Liver (tissue), 9 donors: Measurements from ENCODE around the gene MRPL24. TPM values are rescaled to one million over a fixed set of nuclear protein-coding genes. Genes with fewer than 3 reads are reported as not detected.

Experiments used
- DNase-seq: peaks from one replicate; pipeline ENCODE4 v3.0.0-alpha.2; 2017; ENCODE audit warnings: low spot score
- H3K27ac ChIP-seq, 2 donors: one replicate each; pipeline ENCODE4 v1.7.0; 2013; ENCODE audit warnings: inconsistent platforms in 2 of 2, low read length in 2 of 2, control low read depth in 1 of 2, low read depth in 1 of 2, mild to moderate bottlenecking in 1 of 2
- H3K27me3 ChIP-seq, 4 donors: one replicate each; pipeline versions ENCODE4 v1.6.1 to v1.7.0; 2013; ENCODE audit warnings: low read length in 3 of 4, inconsistent platforms in 1 of 4, mild to moderate bottlenecking in 1 of 4, moderate library complexity in 1 of 4; ENCODE audit not compliant: control insufficient read depth in 4 of 4, insufficient read depth in 4 of 4
- H3K36me3 ChIP-seq, 4 donors: one replicate each; pipeline versions ENCODE4 v1.6.1 to v1.7.0; 2013; ENCODE audit warnings: low read length in 3 of 4, mild to moderate bottlenecking in 3 of 4, low read depth in 1 of 4, moderate library complexity in 1 of 4; ENCODE audit not compliant: control insufficient read depth in 4 of 4, insufficient read depth in 3 of 4
- H3K4me1 ChIP-seq, 4 donors: one replicate each; pipeline versions ENCODE4 v1.6.1 to v1.7.0; 2013; ENCODE audit warnings: low read length in 3 of 4, mild to moderate bottlenecking in 3 of 4, moderate library complexity in 1 of 4; ENCODE audit not compliant: control insufficient read depth in 4 of 4, insufficient read depth in 4 of 4
- H3K4me3 ChIP-seq, 3 donors: one replicate each; pipeline versions ENCODE4 v1.6.1 to v1.7.0; 2013; ENCODE audit warnings: low read length in 3 of 3, control low read depth in 1 of 3, low read depth in 1 of 3, mild to moderate bottlenecking in 1 of 3
- H3K9ac ChIP-seq, 2 donors: one replicate each; pipeline ENCODE4 v1.7.0; 2013; ENCODE audit warnings: low read length in 2 of 2, mild to moderate bottlenecking in 2 of 2, moderate library complexity in 2 of 2, control low read depth in 1 of 2, low read depth in 1 of 2
- H3K9me3 ChIP-seq, 4 donors: one replicate each; pipeline versions ENCODE4 v1.6.1 to v1.7.0; 2013; ENCODE audit warnings: low read length in 3 of 4; ENCODE audit not compliant: control insufficient read depth in 4 of 4
- EGR1 ChIP-seq, 2 donors: IDR thresholded peaks; 2 replicates each; pipeline ENCODE4 v1.6.1; 2016 to 2018; ENCODE audit warnings: antibody characterized with exemption in 2 of 2, low read depth in 2 of 2
- FOXA1 ChIP-seq: IDR thresholded peaks from 2 replicates; pipeline ENCODE4 v1.6.1; 2016; ENCODE audit warnings: antibody characterized with exemption
- FOXA2 ChIP-seq: IDR thresholded peaks from 2 replicates; pipeline ENCODE4 v1.6.1; 2016; ENCODE audit warnings: antibody characterized with exemption
- GABPA ChIP-seq, 2 donors: IDR thresholded peaks in 1 of 2; conservative IDR thresholded peaks in 1 of 2; 2 replicates each; pipeline ENCODE4 v1.6.1; 2016; ENCODE audit warnings: antibody characterized with exemption in 2 of 2, mild to moderate bottlenecking in 1 of 2, moderate library complexity in 1 of 2
- HNF4A ChIP-seq, 2 donors: conservative IDR thresholded peaks; 2 replicates each; pipeline ENCODE4 v1.6.1; 2016; ENCODE audit warnings: antibody characterized with exemption in 2 of 2, mild to moderate bottlenecking in 2 of 2
- JUND ChIP-seq, 2 donors: IDR thresholded peaks; 2 replicates each; pipeline ENCODE4 v1.6.1; 2016; ENCODE audit warnings: antibody characterized with exemption in 2 of 2
- NR2F2 ChIP-seq: IDR thresholded peaks from 2 replicates; pipeline ENCODE4 v1.6.1; 2016; ENCODE audit warnings: antibody characterized with exemption
- RAD21 ChIP-seq, 2 donors: IDR thresholded peaks; 2 replicates each; pipeline ENCODE4 v1.6.1; 2016; ENCODE audit warnings: antibody characterized with exemption in 2 of 2, mild to moderate bottlenecking in 2 of 2
- RXRA ChIP-seq, 2 donors: IDR thresholded peaks; 2 replicates each; pipeline ENCODE4 v1.6.1; 2017 to 2018; ENCODE audit warnings: antibody characterized with exemption in 2 of 2, mild to moderate bottlenecking in 1 of 2
- SP1 ChIP-seq: IDR thresholded peaks from 2 replicates; pipeline ENCODE4 v1.6.1; 2018; ENCODE audit warnings: antibody characterized with exemption, mild to moderate bottlenecking
- TAF1 ChIP-seq: conservative IDR thresholded peaks from 2 replicates; pipeline ENCODE4 v1.6.1; 2016; ENCODE audit warnings: antibody characterized with exemption, mild to moderate bottlenecking
- YY1 ChIP-seq: IDR thresholded peaks from 2 replicates; pipeline ENCODE4 v1.6.1; 2016; ENCODE audit warnings: antibody characterized with exemption, mild to moderate bottlenecking
- WGBS: extraction: QIAGEN DNeasy Blood & Tissue Kit; methylation state at CpG from one replicate; pipeline ENCODE4 v1.1.7; 2013; 5-methylcytosine and 5-hydroxymethylcytosine counted together
- polyA plus RNA-seq, 2 donors: library from polyadenylated mRNA; stranded (reverse) in 1 of 2; unstranded in 1 of 2; fragments of 200-250 nt in 1 of 2; fragments of >200 nt in 1 of 2; fragmentation: Nextera tagmentation in 1 of 2; extraction: Ambion mirVana in 1 of 2; gene quantifications; one replicate each; pipeline versions ENCODE4 v1.2.1 to v1.2.3, GENCODE V29; 2013 to 2015
- total RNA-seq, 2 donors: library from RNA; depleted of rRNA; stranded (reverse); fragments of >200 nt; gene quantifications; one replicate each; pipeline ENCODE4 v1.2.3, GENCODE V29; 2014
- TF ChIP-seq, protein P1 (sequence below): IDR thresholded peaks from 2 replicates; pipeline ENCODE4 v1.6.1; 2016; ENCODE audit warnings: antibody characterized with exemption
- TF ChIP-seq, protein P2 (sequence below): fragments of 150-350 bp; IDR thresholded peaks from 2 replicates; pipeline ENCODE4 v1.5.1; 2017; ENCODE audit warnings: improper control_type of control experiment, low read depth, low read length; ENCODE audit not compliant: missing input control
- TF ChIP-seq, protein P3 (sequence below): IDR thresholded peaks from 2 replicates; pipeline ENCODE4 v1.6.1; 2016; ENCODE audit warnings: antibody characterized with exemption, mild to moderate bottlenecking
- TF ChIP-seq, protein P4 (sequence below): IDR thresholded peaks from 2 replicates; pipeline ENCODE4 v1.6.1; 2016; ENCODE audit warnings: antibody characterized with exemption
- TF ChIP-seq, protein P5 (sequence below): IDR thresholded peaks from 2 replicates; pipeline ENCODE4 v1.6.1; 2016; ENCODE audit warnings: antibody characterized with exemption
- donor health status: healthy.
- donor health status: healthy.
- donor health status: healthy.
- donor health status: healthy.
- donor health status: healthy.

The MRPL24 gene
- total and polyA plus RNA-seq, 4 donors = 26.2 to 123 (median 61.1) TPM

DNA sequence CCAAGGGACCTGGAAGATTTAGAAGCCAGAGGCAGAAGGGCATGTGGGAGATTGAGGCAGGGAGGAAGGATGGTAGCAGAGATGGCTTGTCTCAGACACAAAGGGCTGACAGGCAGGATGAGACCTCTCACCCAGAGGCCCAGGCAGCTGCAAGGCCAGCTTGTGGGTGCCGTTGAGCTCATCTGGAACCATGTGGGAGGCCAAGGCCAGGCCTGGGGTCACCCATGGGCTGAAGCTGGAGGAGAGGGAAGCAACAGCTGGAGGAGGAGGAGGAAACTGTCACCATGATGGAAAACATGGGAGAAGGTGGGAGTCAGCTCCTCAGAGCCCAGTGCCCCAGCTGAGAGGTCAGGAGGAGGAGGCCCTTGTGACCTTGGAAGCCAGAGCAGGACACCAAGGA lies 41.9 kb downstream of the MRPL24 start (continued):
- TF ChIP-seq JUND (IDR thresholded peaks at IDR 0.05) = no peak

DNA sequence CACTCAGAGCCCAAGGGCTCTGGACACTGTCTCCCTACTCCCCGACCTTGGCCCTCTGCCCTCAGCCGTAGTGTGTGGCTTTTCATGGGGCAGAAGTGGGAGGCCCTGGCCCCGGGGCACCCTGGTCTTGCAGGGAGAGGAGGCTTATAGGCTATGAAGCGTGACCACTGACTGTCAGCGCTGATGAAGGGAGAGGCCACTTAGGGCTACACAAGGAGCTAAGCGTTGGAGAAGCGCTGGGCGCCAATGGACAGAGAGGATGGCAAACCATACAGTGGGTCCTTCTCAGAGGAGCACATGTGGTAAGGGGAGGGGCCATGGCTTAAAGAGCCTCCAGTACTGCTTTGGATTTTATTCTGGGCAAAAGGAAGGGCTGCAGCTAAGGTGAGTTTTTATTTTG lies 43.4 kb downstream of the MRPL24 start:
- TF ChIP-seq, protein P1, sequence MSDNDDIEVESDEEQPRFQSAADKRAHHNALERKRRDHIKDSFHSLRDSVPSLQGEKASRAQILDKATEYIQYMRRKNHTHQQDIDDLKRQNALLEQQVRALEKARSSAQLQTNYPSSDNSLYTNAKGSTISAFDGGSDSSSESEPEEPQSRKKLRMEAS = no peak
- TF ChIP-seq TAF1 (no peak), FOXA2 (no peak), RAD21 (IDR thresholded peaks at IDR 0.05) (no peak)
- TF ChIP-seq, protein P2, sequence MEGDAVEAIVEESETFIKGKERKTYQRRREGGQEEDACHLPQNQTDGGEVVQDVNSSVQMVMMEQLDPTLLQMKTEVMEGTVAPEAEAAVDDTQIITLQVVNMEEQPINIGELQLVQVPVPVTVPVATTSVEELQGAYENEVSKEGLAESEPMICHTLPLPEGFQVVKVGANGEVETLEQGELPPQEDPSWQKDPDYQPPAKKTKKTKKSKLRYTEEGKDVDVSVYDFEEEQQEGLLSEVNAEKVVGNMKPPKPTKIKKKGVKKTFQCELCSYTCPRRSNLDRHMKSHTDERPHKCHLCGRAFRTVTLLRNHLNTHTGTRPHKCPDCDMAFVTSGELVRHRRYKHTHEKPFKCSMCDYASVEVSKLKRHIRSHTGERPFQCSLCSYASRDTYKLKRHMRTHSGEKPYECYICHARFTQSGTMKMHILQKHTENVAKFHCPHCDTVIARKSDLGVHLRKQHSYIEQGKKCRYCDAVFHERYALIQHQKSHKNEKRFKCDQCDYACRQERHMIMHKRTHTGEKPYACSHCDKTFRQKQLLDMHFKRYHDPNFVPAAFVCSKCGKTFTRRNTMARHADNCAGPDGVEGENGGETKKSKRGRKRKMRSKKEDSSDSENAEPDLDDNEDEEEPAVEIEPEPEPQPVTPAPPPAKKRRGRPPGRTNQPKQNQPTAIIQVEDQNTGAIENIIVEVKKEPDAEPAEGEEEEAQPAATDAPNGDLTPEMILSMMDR = no peak
- Histone ChIP-seq H3K4me1 (no peaks in the 10 kb centered on the region), H3K27me3 (no peaks in the 10 kb centered on the region), H3K36me3 (no peaks in the 10 kb centered on the region), H3K9ac (no peak overlapping the region), H3K9me3 (no peaks in the 10 kb centered on the region), H3K4me3 (no peak overlapping the region), H3K27ac (no peak overlapping the region)
- 81% methylated on average over 8 of the region's 8 CpGs for WGBS
- no peak for DNase-seq

DNA sequence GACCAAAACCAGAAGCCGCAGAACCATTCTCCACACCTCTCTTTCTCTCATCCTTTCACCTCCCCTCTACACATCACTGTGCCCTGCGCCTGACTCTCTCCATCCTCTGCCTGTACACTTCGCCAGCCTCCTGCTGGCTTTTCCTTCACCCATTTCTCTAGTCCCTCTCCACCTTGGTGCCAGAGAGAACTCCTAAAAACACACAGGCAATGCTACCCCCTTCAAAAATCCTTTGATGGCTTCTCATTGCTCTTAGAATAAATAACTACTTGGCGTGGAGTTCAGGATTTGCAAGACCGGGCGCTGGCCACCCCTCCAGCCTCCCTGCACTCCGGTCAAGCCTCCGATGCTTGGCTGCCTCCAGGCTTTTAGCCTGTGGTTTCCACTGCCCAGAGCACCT lies 44.1 kb downstream of the MRPL24 start:
- H3K9ac ChIP-seq = no peak overlapping the region
- DNase-seq = no peak
- no peak overlapping the region for H3K27ac ChIP-seq
- 91% methylated on average over 8 of the region's 8 CpGs for WGBS
- no peaks in the 10 kb centered on the region for H3K4me1 ChIP-seq
- TF ChIP-seq RXRA (IDR thresholded peaks at IDR 0.05) (no peak), YY1 (no peak)
- H3K36me3 ChIP-seq = no peaks in the 10 kb centered on the region
- no peaks in the 10 kb centered on the region for H3K27me3 ChIP-seq
- H3K4me3 ChIP-seq = no peak overlapping the region
- H3K9me3 ChIP-seq = no peaks in the 10 kb centered on the region

DNA sequence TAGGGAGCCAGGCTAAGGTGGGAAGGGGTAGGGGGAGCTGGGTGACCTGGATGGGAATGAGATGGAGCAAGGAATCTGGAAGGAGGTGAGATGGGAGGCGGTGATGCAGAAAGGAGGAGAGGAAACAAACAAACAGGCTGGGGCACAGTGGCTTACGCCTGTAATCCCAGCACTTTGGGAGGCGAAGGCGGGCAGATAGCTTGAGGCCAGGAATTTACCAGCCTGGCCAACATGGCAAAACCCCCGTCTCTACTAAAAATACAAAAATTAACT lies 46.3 kb downstream of the MRPL24 start:
- Histone ChIP-seq H3K9ac (no peak overlapping the region), H3K4me3 (no peak overlapping the region), H3K27ac (no peak overlapping the region), H3K36me3 (no peaks in the 10 kb centered on the region), H3K27me3 (peaks cover 0 to 2% (median under 1%) of the 10 kb centered on the region in 4 donors), H3K9me3 (no peaks in the 10 kb centered on the region), H3K4me1 (peaks cover 0 to 2% (median under 1%) of the 10 kb centered on the region in 4 donors)
- TF ChIP-seq EGR1 (IDR thresholded peaks at IDR 0.05; ENCODE audit: low read depth in 2 of 2) (no peak), JUND (IDR thresholded peaks at IDR 0.05) (no peak), TAF1 (no peak), FOXA2 (no peak), HNF4A (conservative IDR thresholded peaks at IDR 0.05) (no peak), GABPA (IDR thresholded peaks at IDR 0.05 in 1 of 2, conservative IDR thresholded peaks at IDR 0.05 in 1 of 2) (no peak), RAD21 (IDR thresholded peaks at IDR 0.05) (no peak), RXRA (IDR thresholded peaks at IDR 0.05) (no peak), FOXA1 (no peak), YY1 (no peak), SP1 (no peak), NR2F2 (no peak)
- TF ChIP-seq, protein P3, sequence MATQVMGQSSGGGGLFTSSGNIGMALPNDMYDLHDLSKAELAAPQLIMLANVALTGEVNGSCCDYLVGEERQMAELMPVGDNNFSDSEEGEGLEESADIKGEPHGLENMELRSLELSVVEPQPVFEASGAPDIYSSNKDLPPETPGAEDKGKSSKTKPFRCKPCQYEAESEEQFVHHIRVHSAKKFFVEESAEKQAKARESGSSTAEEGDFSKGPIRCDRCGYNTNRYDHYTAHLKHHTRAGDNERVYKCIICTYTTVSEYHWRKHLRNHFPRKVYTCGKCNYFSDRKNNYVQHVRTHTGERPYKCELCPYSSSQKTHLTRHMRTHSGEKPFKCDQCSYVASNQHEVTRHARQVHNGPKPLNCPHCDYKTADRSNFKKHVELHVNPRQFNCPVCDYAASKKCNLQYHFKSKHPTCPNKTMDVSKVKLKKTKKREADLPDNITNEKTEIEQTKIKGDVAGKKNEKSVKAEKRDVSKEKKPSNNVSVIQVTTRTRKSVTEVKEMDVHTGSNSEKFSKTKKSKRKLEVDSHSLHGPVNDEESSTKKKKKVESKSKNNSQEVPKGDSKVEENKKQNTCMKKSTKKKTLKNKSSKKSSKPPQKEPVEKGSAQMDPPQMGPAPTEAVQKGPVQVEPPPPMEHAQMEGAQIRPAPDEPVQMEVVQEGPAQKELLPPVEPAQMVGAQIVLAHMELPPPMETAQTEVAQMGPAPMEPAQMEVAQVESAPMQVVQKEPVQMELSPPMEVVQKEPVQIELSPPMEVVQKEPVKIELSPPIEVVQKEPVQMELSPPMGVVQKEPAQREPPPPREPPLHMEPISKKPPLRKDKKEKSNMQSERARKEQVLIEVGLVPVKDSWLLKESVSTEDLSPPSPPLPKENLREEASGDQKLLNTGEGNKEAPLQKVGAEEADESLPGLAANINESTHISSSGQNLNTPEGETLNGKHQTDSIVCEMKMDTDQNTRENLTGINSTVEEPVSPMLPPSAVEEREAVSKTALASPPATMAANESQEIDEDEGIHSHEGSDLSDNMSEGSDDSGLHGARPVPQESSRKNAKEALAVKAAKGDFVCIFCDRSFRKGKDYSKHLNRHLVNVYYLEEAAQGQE = no peak
- TF ChIP-seq, protein P4, sequence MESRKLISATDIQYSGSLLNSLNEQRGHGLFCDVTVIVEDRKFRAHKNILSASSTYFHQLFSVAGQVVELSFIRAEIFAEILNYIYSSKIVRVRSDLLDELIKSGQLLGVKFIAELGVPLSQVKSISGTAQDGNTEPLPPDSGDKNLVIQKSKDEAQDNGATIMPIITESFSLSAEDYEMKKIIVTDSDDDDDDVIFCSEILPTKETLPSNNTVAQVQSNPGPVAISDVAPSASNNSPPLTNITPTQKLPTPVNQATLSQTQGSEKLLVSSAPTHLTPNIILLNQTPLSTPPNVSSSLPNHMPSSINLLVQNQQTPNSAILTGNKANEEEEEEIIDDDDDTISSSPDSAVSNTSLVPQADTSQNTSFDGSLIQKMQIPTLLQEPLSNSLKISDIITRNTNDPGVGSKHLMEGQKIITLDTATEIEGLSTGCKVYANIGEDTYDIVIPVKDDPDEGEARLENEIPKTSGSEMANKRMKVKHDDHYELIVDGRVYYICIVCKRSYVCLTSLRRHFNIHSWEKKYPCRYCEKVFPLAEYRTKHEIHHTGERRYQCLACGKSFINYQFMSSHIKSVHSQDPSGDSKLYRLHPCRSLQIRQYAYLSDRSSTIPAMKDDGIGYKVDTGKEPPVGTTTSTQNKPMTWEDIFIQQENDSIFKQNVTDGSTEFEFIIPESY = no peak
- TF ChIP-seq, protein P2 = no peak
- TF ChIP-seq, protein P5, sequence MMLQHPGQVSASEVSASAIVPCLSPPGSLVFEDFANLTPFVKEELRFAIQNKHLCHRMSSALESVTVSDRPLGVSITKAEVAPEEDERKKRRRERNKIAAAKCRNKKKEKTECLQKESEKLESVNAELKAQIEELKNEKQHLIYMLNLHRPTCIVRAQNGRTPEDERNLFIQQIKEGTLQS = no peak
- TF ChIP-seq, protein P1 = no peak
- WGBS = 87% methylated on average over 5 of the region's 5 CpGs
- DNase-seq = no peak
